Endothelial cell of umbilical vein (primary cell): ENCODE results near the gene DOK1. TPM values are rescaled to one million over a fixed set of nuclear protein-coding genes. Genes with fewer than 3 reads are reported as not detected.

Experiments
- BruUV-seq: library from RNA; stranded (reverse); fragments of 400-500 nt; replicated peaks from 2 replicates; lab custom pipeline; 2021; lab: Mats Ljungman, UMichigan
- CTCF ChIA-PET: fragments of 300-600, 350-600 bp; sonication (Branson Sonifier 250); formaldehyde crosslinking; loops from one replicate; lab custom pipeline; 2021; ENCODE audit warnings: antibody characterized with exemption, inconsistent platforms; lab: Charles Lee
- POLR2A ChIA-PET: fragments of 300-600, 350-600 bp; sonication (Branson Sonifier 250); formaldehyde crosslinking; loops from one replicate; lab custom pipeline; 2021; ENCODE audit warnings: antibody characterized with exemption, inconsistent platforms; lab: Charles Lee
- DNase-seq: peaks from one replicate; pipeline ENCODE4 v3.0.0-alpha.2; 2011; ENCODE audit warnings: low read depth, low spot score
- FAIRE-seq: peaks from 2 replicates; lab custom pipeline; 2011; peaks lifted over from hg19 to GRCh38; lab: Jason Lieb, UNC
- H2AFZ ChIP-seq: 2 replicates; pipeline ENCODE4 v1.6.0; 2012; ENCODE audit warnings: low read depth, low read length, control low read depth, inconsistent platforms
- H3K27ac ChIP-seq: 2 replicates; pipeline ENCODE4 v1.5.1; 2011; ENCODE audit warnings: low read depth, mild to moderate bottlenecking, control low read depth, low read length, moderate library complexity; ENCODE audit not compliant: insufficient read depth
- H3K27me3 ChIP-seq, 2 experiments: 2 replicates each; pipeline versions ENCODE4 v1.6.0 to v1.6.1; 2011; ENCODE audit warnings: low read length in 2 of 2, mixed read lengths in 1 of 2; ENCODE audit not compliant: control insufficient read depth in 2 of 2, insufficient read depth in 2 of 2
- H3K36me3 ChIP-seq, 2 experiments: 2 replicates in 1 of 2; 3 replicates in 1 of 2; pipeline ENCODE4 v1.5.1; 2011; ENCODE audit warnings: low read length in 2 of 2, mild to moderate bottlenecking in 1 of 2, moderate library complexity in 1 of 2; ENCODE audit not compliant: control insufficient read depth in 2 of 2, insufficient read depth in 2 of 2; ENCODE audit errors: extremely low read depth in 1 of 2
- H3K4me1 ChIP-seq: 3 replicates; pipeline ENCODE4 v1.5.1; 2011; ENCODE audit warnings: mild to moderate bottlenecking, low read length; ENCODE audit not compliant: control insufficient read depth, insufficient read depth; ENCODE audit errors: extremely low read depth
- H3K4me2 ChIP-seq: 2 replicates; pipeline ENCODE4 v1.6.1; 2011; ENCODE audit warnings: low read length, control low read depth, mixed read lengths; ENCODE audit not compliant: insufficient read depth
- H3K4me3 ChIP-seq, 3 experiments: fragments of 200-600 bp in 1 of 3; sonication (generic), shearing (Covaris generic) in 1 of 3; replicated peaks in 1 of 3; 2 replicates each; pipeline ENCODE4 v1.5.1; 2011 to 2016; ENCODE audit warnings: control low read depth in 3 of 3, low read length in 3 of 3, mild to moderate bottlenecking in 2 of 3, inconsistent platforms in 1 of 3, low read depth in 1 of 3, moderate library complexity in 1 of 3; ENCODE audit not compliant: insufficient read depth in 1 of 3
- H3K79me2 ChIP-seq: 2 replicates; pipeline ENCODE4 v1.6.0; 2012; ENCODE audit warnings: low read length, inconsistent platforms; ENCODE audit not compliant: control insufficient read depth, insufficient read depth
- H3K9ac ChIP-seq: replicated peaks from 2 replicates; pipeline ENCODE3; 2011; ENCODE audit warnings: low read length, control low read depth; ENCODE audit not compliant: insufficient read depth; ENCODE audit errors: extremely low read depth
- H3K9me1 ChIP-seq: replicated peaks from 3 replicates; pipeline ENCODE4 v1.6.0; 2011; ENCODE audit warnings: mild to moderate bottlenecking, low read length; ENCODE audit not compliant: control insufficient read depth, insufficient read depth; ENCODE audit errors: extremely low read depth
- H3K9me3 ChIP-seq: replicated peaks from 2 replicates; pipeline ENCODE4 v1.5.1; 2012; ENCODE audit warnings: low read length, inconsistent platforms; ENCODE audit not compliant: control insufficient read depth, insufficient read depth
- H4K20me1 ChIP-seq: replicated peaks from 2 replicates; pipeline ENCODE3; 2011; ENCODE audit warnings: mild to moderate bottlenecking, low read length; ENCODE audit not compliant: control insufficient read depth, insufficient read depth; ENCODE audit errors: extremely low read depth
- EZH2 ChIP-seq: IDR thresholded peaks from 2 replicates; pipeline ENCODE4 v1.6.1; 2012; ENCODE audit warnings: borderline replicate concordance, low read depth, mild to moderate bottlenecking, moderate library complexity, low read length, inconsistent platforms; ENCODE audit not compliant: severe bottlenecking
- MAX ChIP-seq: IDR thresholded peaks from 2 replicates; pipeline ENCODE4 v1.6.1; 2011; ENCODE audit not compliant: insufficient read depth, insufficient read length
- MYC ChIP-seq: IDR thresholded peaks from one replicate; pipeline ENCODE4 v1.6.1; 2011; ENCODE audit warnings: mild to moderate bottlenecking, low read depth, low read length
- POLR2A ChIP-seq: IDR thresholded peaks from 2 replicates; pipeline ENCODE4 v1.6.1; 2012; ENCODE audit warnings: low read depth, mild to moderate bottlenecking, control low read depth, low read length
- dilution Hi-C: fragments of 300-500 bp; cut with MboI; formaldehyde crosslinking; loops from one replicate; pipeline ENCODE4 v1.15.0; 2019; ENCODE audit warnings: low sequenced_read_pairs; ENCODE audit not compliant: extremely low pct_ligation_motif_present
- intact Hi-C: fragments of 100-400 bp; cut with micrococcal nuclease; formaldehyde crosslinking; loops from one replicate; pipeline ENCODE4 v1.10.0; 2022
- polyA plus RNA-seq, 4 experiments: library from polyadenylated mRNA; depleted of rRNA in 3 of 4; stranded (reverse) in 3 of 4; unstranded in 1 of 4; fragments of >200 nt; gene quantifications; 2 replicates each; pipeline versions ENCODE4 v1.2.1 to v1.2.3, GENCODE V29; 2011 to 2012; ENCODE audit warnings: missing spikeins in 1 of 4
- total RNA-seq: library from RNA; stranded (reverse); gene quantifications from 2 replicates; pipeline ENCODE4 v1.2.3, GENCODE V29; 2021
- TF ChIP-seq, protein P1 (sequence below), 2 donors: IDR thresholded peaks; 1 replicate in 1 of 2; 2 replicates in 1 of 2; pipeline ENCODE4 v1.5.1; 2011; ENCODE audit warnings: low read length in 2 of 2, mild to moderate bottlenecking in 2 of 2, moderate library complexity in 2 of 2, control low read depth in 1 of 2, inconsistent platforms in 1 of 2, low read depth in 1 of 2; ENCODE audit not compliant: insufficient read depth in 1 of 2; ENCODE audit errors: extremely low read depth in 1 of 2

Gene DOK1
- total and polyA plus RNA-seq, 2 donors (not counting 3 experiments of a cell fraction or from before 2014, with no cell fraction given), result 10.4 to 12.7 TPM

DNA sequence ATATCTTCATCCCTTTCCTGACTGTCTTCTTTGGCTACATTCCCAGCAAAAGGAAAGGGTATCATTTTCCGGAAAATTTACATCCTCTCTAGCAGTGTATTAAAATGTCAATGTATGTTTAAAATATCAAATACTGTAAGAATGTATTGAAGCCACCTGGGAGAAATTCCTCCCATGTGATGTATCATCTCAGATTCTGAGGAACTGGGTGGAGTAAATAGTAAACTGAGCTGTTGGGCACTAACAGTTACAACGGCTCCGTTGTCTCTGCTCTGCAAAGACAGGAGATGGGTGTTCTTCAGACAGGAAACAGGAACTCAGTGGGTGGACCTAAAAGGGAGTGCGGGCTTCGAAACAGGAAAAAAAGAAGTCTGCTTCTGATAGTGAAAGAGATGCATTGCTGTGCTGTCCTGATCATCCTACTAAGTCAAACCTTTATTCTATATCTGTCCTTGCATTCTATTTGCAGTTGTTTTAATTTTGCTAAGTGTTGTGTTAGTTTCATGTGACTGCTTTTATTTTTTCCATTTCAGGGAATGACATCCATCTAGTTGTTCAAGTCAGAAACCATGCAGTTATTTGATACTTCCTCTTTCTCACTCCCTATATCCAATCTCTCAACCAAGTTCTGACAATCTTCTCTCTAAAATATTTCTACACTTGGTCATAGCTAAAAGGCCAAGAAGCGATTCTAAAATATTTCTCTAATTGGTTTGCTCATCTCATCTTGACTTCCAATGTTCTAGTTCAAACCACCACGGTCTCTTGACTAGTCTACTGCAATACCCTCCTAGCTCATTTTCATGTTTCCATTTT is 19.4 kb downstream of the DOK1 start:
- Histone ChIP-seq H3K9me1 (no peaks in the 10 kb centered on the region), H3K9me3 (no peaks in the 10 kb centered on the region), H2AFZ (peak overlapping the region; percentile 90), H4K20me1 (no peaks in the 10 kb centered on the region), H3K4me2 (peak overlapping the region; percentile 85), H3K9ac (no peak overlapping the region), H3K27ac (no peak overlapping the region), H3K4me3 (peak overlapping the region in 1 of 3 experiments; percentile 49), H3K4me1 (peaks cover 7% of the 10 kb centered on the region), H3K79me2 (no peaks in the 10 kb centered on the region), H3K27me3 (peaks cover 2 to 3% of the 10 kb centered on the region in 2 experiments), H3K36me3 (no peaks in the 10 kb centered on the region)
- CTCF ChIA-PET, result interaction anchor here (1.2 to 1.5 kb wide), 3 partner anchors 10 to 14 kb away, joined by 3 to 6 read pairs (median 5); no protein-coding TSS in a partner anchor
- dilution Hi-C loops (no loop called here), intact Hi-C loops (no loop called here)
- BruUV-seq, result no TSS peak
- POLR2A ChIA-PET, result no interaction called here
- FAIRE-seq, result peak; percentile 91
- DNase-seq, result peak; percentile 24
- TF ChIP-seq MYC (no peak), MAX (no peak), EZH2 (no peak), POLR2A (no peak)
- TF ChIP-seq, protein P1, sequence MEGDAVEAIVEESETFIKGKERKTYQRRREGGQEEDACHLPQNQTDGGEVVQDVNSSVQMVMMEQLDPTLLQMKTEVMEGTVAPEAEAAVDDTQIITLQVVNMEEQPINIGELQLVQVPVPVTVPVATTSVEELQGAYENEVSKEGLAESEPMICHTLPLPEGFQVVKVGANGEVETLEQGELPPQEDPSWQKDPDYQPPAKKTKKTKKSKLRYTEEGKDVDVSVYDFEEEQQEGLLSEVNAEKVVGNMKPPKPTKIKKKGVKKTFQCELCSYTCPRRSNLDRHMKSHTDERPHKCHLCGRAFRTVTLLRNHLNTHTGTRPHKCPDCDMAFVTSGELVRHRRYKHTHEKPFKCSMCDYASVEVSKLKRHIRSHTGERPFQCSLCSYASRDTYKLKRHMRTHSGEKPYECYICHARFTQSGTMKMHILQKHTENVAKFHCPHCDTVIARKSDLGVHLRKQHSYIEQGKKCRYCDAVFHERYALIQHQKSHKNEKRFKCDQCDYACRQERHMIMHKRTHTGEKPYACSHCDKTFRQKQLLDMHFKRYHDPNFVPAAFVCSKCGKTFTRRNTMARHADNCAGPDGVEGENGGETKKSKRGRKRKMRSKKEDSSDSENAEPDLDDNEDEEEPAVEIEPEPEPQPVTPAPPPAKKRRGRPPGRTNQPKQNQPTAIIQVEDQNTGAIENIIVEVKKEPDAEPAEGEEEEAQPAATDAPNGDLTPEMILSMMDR (IDR thresholded peaks at IDR 0.05; ENCODE audit: extremely low read depth in 1 of 2, insufficient read depth in 1 of 2, low read depth in 1 of 2, low read length in 2 of 2), result no peak
